Measurements from ENCODE around the gene ARHGAP42. TPM values are rescaled to one million over a fixed set of nuclear protein-coding genes. Genes with fewer than 3 reads are reported as not detected.
"Not testable (repeated sequence)": the region's sequence is repeated elsewhere in the genome, so short reads cannot be mapped to it uniquely, and the experiment has no call there.

Gene ARHGAP42
- total RNA-seq, 1 donor from 2014 or later, result not detected

DNA sequence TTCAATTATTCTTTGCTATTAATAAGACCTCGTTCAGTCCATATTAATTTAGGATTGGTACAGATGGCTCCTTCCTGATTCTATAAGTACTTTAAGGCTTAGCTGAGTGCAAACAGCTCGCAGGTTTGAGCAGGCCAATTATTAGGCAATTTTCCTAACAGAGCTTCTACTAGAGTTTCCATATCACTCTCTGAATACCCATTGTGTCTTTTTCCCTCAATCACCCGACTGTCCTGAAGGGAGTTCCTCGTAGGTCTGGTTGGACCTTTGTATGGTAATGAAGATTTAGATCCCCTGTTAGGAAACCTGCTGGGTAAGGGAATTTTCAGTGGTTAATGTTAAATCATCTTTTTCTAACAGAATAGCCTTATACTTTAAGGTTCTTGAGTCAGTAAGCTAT, 61.1 kb downstream of the ARHGAP42 start:
- Mint-ChIP-seq H3K9me3 (peaks cover 7% of the 10 kb centered on the region), H3K36me3 (ENCODE audit: low read depth) (no peaks in the 10 kb centered on the region), H3K27me3 (no peaks in the 10 kb centered on the region), H3K27ac (no peak overlapping the region), H3K4me1 (no peaks in the 10 kb centered on the region), H3K4me3 (no peak overlapping the region)
- DNase-seq, result no peak
- intact Hi-C loops (cut with micrococcal nuclease), result no loop called here

DNA sequence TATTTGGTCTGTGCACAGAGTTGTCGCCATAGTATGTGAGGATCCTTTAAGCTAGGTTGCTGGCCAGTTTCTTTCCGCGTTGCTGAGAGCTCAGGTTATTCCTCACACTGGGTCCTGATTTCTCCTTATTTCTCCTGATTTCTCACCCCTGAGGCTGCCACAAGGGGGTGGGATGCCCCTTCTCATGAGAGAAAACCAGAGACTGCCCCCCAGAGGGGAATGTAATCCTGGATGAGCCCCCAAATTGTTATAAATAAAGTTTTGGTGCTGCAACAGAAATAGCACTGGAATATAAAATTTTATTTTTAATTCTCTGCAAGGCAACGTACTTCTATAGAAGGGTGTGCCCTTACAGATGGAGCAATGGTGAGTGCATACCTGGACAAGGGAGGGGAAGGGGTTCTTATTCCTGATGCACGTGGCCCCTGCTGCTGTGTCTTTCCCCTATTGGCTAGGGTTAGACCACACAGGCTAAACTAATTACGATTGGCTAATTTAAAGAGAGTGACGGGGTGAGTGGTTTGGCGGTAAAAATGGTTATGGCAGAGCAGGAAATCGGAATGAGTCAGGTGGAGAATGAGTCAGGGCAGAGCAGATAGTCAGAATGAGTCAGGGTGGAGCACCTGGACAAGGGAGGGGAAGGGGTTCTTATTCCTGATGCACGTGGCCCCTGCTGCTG, 62.9 kb downstream of the ARHGAP42 start:
- H3K4me3 Mint-ChIP-seq; H3K27ac Mint-ChIP-seq; H3K36me3 Mint-ChIP-seq (ENCODE audit: low read depth); DNase-seq; intact Hi-C loops (cut with micrococcal nuclease); H3K4me1 Mint-ChIP-seq; H3K9me3 Mint-ChIP-seq; H3K27me3 Mint-ChIP-seq: not testable (repeated sequence)

DNA sequence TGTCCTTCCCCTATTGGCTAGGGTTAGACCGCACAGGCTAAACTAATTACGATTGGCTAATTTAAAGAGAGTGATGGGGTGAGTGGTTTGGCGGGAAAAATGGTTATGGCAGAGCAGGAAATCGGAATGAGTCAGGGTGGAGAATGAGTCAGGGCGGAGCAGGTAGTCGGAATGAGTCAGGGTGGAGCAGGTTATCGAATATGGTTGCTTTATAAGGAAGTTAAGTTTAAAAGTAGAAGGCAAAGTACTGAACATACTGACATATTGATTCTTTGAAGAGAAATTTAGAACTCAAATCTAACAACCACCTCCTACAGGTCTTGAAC, 63.4 kb downstream of the ARHGAP42 start:
- H3K4me1 Mint-ChIP-seq; DNase-seq; H3K27ac Mint-ChIP-seq; H3K9me3 Mint-ChIP-seq; H3K36me3 Mint-ChIP-seq (ENCODE audit: low read depth); H3K4me3 Mint-ChIP-seq; intact Hi-C loops (cut with micrococcal nuclease); H3K27me3 Mint-ChIP-seq: not testable (repeated sequence)

DNA sequence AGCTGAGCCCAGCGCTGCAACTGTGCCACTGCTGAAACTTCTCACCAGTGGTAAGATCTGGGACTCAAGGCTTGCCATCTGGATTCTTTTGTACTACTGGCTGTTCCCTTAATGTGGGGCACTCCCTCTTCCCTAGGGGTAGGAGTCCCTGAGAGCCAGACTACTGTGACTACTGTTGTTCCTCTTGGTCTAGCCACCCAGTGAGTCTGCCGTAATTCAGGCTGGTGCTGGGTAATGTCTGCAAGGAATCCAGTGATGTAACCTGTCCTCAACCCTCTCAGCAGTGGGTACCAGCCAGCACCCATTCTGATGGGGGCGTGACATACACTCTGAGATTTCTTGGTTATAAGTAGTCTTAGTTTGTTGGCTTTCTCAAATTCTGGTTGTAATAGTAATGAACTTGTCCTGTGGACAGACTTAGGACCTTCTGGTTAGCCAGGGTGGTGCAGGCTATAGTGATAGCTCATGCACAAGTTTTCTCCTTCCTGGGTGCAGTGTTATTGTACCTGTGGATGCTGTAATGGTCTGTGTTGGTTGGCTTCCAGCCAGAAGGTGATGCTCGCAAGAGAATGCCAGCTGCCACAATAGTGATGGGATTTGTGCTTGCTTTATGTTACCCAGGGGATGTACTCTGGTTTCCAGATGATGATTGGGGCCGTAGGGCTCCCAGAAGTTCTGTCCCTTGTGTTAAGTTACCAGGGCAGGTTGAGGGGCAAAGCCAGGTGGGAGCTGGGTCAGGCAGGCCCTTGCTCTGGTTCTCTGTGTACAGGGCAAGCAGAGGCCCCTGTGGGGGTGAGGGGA, 65.5 kb downstream of the ARHGAP42 start:
- H3K9me3 Mint-ChIP-seq, result peaks cover 7% of the 10 kb centered on the region
- H3K4me1 Mint-ChIP-seq, result no peaks in the 10 kb centered on the region
- H3K4me3 Mint-ChIP-seq, result no peak overlapping the region

DNA sequence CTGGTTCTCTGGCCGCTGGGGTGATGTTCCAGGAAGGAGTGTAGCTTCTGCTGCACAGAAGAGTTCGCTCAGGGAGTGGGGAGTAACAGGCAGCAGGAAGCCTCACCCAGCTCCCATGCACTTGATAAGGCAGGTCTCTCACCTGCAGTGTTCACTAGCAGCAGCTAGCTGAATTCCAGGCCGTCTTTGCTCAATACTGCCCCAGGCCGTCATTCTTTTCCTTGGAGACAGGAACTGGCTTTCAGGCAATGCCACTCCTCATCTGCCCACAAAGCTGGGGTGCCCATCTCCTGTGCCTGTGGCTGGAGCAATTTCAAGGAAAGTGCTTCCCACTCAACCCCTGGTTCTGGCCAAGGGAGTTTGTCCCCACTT, 66.1 kb downstream of the ARHGAP42 start:
- no peak overlapping the region for H3K27ac Mint-ChIP-seq
- H3K4me3 Mint-ChIP-seq, result no peak overlapping the region
- H3K36me3 Mint-ChIP-seq (ENCODE audit: low read depth), result no peaks in the 10 kb centered on the region
- peaks cover 7% of the 10 kb centered on the region for H3K9me3 Mint-ChIP-seq
- DNase-seq, result no peak
- H3K27me3 Mint-ChIP-seq, result no peaks in the 10 kb centered on the region
- no peaks in the 10 kb centered on the region for H3K4me1 Mint-ChIP-seq
- intact Hi-C loops (cut with micrococcal nuclease), result no loop called here

More for the DNA sequence above, 65.5 kb downstream of the ARHGAP42 start:
- no peaks in the 10 kb centered on the region for H3K36me3 Mint-ChIP-seq (ENCODE audit: low read depth)
- no peak for DNase-seq
- intact Hi-C loops (cut with micrococcal nuclease), result no loop called here
- H3K27me3 Mint-ChIP-seq, result no peaks in the 10 kb centered on the region
- no peak overlapping the region for H3K27ac Mint-ChIP-seq

DNA sequence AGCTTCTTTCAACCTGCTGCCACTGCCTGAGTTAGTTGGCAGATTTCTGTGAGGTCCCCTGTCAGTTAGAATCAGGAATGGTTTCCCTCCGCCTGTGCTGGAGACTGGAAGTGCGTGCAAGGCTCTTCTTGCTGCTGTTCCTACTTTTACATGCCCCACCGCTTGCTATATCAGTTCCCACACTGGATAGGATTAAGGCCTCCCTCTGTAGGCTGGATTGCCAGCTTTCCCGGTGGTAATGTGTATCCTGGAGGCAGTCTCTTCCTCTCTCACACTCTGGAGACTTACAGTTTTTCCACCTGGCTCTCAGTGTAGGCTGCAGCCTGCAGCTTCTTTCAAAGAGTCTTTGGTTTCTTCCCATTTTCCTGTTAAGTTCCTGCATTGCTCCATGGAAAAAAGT, 66.5 kb downstream of the ARHGAP42 start:
- intact Hi-C loops (cut with micrococcal nuclease), result no loop called here
- Mint-ChIP-seq H3K4me1 (no peaks in the 10 kb centered on the region), H3K36me3 (ENCODE audit: low read depth) (no peaks in the 10 kb centered on the region), H3K27ac (no peak overlapping the region), H3K27me3 (no peaks in the 10 kb centered on the region), H3K9me3 (peaks cover 7% of the 10 kb centered on the region), H3K4me3 (no peak overlapping the region)
- DNase-seq, result no peak

DNA sequence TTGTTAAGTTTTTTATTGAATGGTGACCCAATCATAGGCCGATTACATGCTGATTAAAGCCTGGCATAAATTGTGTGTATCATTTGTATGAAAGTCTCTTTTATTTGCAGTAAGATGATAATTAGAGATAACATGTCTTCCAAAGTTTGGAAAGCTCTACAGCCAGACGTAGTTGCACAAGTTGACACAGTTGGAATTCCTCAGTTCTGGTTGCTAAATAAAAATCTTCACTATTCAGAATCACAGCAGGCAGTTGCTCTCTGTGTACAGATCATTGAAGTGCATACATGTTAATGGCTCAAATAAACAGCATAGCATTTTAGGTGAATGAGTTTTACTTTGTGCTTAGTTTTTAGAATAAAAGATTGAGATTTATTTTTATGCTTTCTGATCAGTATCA, 69.5 kb downstream of the ARHGAP42 start:
- DNase-seq, result no peak
- intact Hi-C loops (cut with micrococcal nuclease), result no loop called here
- Mint-ChIP-seq H3K36me3 (ENCODE audit: low read depth) (no peaks in the 10 kb centered on the region), H3K27me3 (no peaks in the 10 kb centered on the region), H3K4me3 (no peak overlapping the region), H3K4me1 (no peaks in the 10 kb centered on the region), H3K27ac (no peak overlapping the region), H3K9me3 (no peaks in the 10 kb centered on the region)

DNA sequence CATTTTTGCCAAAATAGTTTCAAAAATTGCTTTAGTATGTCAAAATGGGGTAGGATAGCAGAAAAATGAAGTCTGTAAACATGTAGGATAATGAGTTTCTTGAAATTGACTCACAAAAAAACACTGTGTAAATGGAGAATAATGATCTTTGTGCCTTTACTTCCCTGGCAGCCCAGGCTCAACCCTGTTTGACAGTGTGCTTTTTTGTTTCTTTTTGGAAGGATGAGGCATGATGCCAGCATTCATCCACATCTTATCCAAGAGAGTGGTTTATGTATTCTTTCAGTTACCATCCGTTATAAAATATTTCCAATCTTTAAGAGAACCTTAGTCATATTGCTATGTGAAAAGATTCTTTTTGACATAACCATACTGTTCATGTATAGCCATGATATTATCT, 70.6 kb downstream of the ARHGAP42 start:
- Mint-ChIP-seq H3K9me3 (no peaks in the 10 kb centered on the region), H3K36me3 (ENCODE audit: low read depth) (no peaks in the 10 kb centered on the region), H3K4me3 (no peak overlapping the region), H3K27ac (no peak overlapping the region), H3K27me3 (no peaks in the 10 kb centered on the region), H3K4me1 (no peaks in the 10 kb centered on the region)
- intact Hi-C loops (cut with micrococcal nuclease), result no loop called here
- DNase-seq, result no peak

DNA sequence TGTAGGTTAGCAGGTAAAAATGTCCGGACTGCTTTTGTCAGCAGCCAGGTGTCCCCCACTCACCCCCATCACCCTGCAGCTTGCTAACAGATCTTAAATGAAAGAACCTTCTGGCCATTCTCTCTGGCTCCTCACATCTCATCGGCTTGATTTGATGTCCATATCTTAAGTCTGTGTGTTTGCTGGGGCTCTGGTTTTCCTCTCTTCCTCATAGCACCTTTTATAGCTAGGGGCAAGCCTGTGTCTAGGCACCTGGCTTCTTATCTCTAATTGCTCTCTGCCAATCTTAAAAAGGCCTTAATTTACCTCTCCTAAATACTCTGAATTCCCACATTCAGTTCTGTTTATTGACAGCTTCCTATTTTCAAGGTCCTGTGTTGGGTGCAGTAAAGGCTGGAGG, 72.0 kb downstream of the ARHGAP42 start:
- H3K36me3 Mint-ChIP-seq (ENCODE audit: low read depth), result no peaks in the 10 kb centered on the region
- intact Hi-C loops (cut with micrococcal nuclease), result no loop called here
- no peaks in the 10 kb centered on the region for H3K9me3 Mint-ChIP-seq

DNA sequence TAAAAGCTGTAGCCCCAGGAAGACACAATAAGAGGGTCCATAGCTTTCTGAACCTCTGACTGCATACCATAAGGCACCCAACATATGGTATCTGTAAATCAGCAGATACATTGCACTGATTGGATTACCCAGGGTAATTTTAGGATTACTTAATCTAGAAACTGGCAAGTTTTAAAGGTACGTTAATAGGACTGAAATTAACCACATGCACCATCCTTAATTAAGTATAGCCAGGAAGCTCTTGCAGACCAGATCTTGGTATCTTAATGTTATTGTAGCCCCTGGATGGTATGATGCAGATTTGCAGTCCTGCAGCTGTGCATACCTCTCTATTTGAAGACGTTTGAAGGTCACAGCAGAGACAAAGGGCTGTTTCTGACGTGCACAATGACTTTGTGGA, 72.8 kb downstream of the ARHGAP42 start:
- H3K9me3 Mint-ChIP-seq, result no peaks in the 10 kb centered on the region
- no peak for DNase-seq
- H3K4me3 Mint-ChIP-seq, result no peak overlapping the region
- H3K27me3 Mint-ChIP-seq, result no peaks in the 10 kb centered on the region
- H3K27ac Mint-ChIP-seq, result no peak overlapping the region
- intact Hi-C loops (cut with micrococcal nuclease), result no loop called here
- no peaks in the 10 kb centered on the region for H3K36me3 Mint-ChIP-seq (ENCODE audit: low read depth)
- H3K4me1 Mint-ChIP-seq, result no peaks in the 10 kb centered on the region

More for the DNA sequence above, 72.0 kb downstream of the ARHGAP42 start:
- Mint-ChIP-seq H3K27me3 (no peaks in the 10 kb centered on the region), H3K27ac (no peak overlapping the region), H3K4me1 (no peaks in the 10 kb centered on the region), H3K4me3 (no peak overlapping the region)
- no peak for DNase-seq

DNA sequence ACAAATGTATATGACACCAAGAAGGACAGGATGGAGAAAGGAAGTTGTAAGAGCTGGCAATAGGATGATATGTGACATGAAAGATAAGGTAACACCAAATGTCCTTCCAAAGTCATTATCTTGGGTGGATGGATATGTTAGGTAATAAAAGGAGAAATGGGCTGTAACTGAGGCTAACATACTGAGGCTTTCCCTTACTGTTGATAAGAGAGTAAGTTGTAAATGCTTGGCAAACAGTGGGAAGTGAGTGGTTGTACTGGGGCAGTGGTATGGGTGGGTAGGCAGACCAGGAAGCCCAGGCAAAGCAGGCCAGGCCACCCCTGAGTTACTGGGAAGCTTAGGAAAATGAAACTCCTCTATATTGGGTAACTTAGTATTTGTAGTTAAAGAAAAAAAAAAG, 73.7 kb downstream of the ARHGAP42 start:
- DNase-seq, result no peak
- Mint-ChIP-seq H3K36me3 (ENCODE audit: low read depth) (no peaks in the 10 kb centered on the region), H3K27ac (no peak overlapping the region), H3K27me3 (no peaks in the 10 kb centered on the region), H3K4me3 (no peak overlapping the region), H3K4me1 (no peaks in the 10 kb centered on the region), H3K9me3 (no peaks in the 10 kb centered on the region)
- intact Hi-C loops (cut with micrococcal nuclease), result no loop called here

DNA sequence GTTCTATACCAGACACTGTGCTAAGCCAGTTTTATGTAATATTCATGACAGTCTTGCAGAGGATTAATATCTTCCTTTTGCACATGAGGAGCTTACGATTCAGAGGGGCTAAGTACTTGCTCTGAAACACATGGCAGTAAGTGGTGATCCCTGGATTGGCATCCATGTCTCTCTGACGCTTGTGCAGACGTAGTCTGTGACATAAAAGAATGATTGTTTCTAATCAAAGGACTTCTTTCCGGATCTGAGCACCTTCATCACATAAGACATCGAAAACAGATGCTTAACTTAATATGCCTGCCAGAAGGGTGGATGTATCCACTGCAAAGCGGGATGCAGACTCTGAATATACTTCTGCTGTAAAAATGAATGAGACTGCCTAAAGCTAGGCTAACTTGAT, 74.8 kb downstream of the ARHGAP42 start:
- Mint-ChIP-seq H3K4me3 (no peak overlapping the region), H3K27me3 (no peaks in the 10 kb centered on the region), H3K36me3 (ENCODE audit: low read depth) (no peaks in the 10 kb centered on the region), H3K9me3 (no peaks in the 10 kb centered on the region), H3K27ac (no peak overlapping the region), H3K4me1 (no peaks in the 10 kb centered on the region)
- no peak for DNase-seq
- intact Hi-C loops (cut with micrococcal nuclease), result no loop called here

DNA sequence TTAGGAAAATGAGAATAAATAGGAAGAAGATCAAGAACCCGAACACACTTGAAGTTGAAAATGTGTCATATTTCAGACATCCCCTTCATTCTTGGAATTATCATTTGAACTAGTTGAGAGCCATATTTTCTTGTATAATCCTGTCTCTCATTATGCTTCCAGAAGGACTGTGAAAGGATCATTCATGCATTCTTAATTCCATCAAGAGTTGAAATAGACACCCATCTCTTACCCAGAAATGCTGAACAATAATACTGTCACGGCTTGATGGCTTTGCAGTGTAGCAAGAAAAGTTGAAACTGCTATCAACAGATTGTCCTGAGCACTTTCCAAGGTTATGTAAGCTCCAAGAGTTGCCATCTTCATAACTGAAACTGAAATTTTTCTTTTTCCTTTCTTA, 79.7 kb downstream of the ARHGAP42 start:
- Mint-ChIP-seq H3K36me3 (ENCODE audit: low read depth) (no peaks in the 10 kb centered on the region), H3K4me3 (no peak overlapping the region)
- intact Hi-C loops (cut with micrococcal nuclease), result no loop called here

DNA sequence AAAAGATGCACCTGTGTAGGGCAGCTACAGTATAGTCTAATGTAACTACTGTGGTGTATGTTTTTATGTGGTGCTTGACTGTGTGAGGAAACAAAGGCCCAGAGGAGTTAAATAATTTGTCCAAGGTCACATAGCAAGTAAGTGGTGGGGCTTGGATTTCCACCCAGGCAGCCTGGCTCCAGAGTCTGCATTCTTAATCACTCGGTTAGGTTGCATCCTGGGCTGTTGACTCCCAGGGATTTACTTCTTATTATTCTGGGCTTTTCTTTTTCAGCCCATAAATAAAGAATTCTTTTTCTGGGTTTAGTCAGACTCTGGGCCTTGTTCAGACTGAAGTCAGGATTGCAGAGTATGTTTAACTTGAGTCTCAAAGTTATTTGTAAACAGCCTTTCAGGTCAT, 82.1 kb downstream of the ARHGAP42 start:
- no peaks in the 10 kb centered on the region for H3K27me3 Mint-ChIP-seq
- no peaks in the 10 kb centered on the region for H3K9me3 Mint-ChIP-seq
- no peak for DNase-seq
- no peaks in the 10 kb centered on the region for H3K4me1 Mint-ChIP-seq
- H3K36me3 Mint-ChIP-seq (ENCODE audit: low read depth), result no peaks in the 10 kb centered on the region
- no peak overlapping the region for H3K4me3 Mint-ChIP-seq
- no peak overlapping the region for H3K27ac Mint-ChIP-seq
- intact Hi-C loops (cut with micrococcal nuclease), result no loop called here

More for the DNA sequence above, 79.7 kb downstream of the ARHGAP42 start:
- DNase-seq, result no peak
- Mint-ChIP-seq H3K27me3 (no peaks in the 10 kb centered on the region), H3K27ac (no peak overlapping the region), H3K9me3 (no peaks in the 10 kb centered on the region), H3K4me1 (no peaks in the 10 kb centered on the region)

DNA sequence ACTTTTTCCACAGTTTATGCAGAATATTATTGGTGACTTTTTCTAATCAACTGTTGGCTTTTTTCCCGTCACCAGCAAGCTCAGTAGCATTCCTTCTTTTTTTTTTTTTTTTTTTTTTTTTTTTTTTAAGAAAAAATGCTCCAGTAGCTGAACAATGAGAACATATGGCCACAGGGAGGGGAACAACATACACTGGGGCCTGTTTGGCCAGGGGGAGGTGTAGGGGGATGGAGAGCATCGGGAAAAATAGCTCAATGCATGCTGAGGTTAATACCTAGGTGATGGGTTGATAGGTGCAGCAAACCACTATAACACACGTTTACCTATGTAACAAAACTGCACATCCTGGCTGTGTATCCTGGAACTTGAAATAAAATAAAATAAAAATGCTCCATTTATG, 82.5 kb downstream of the ARHGAP42 start:
- intact Hi-C loops (cut with micrococcal nuclease), result no loop called here
- H3K36me3 Mint-ChIP-seq (ENCODE audit: low read depth), result no peaks in the 10 kb centered on the region
- H3K27me3 Mint-ChIP-seq, result no peaks in the 10 kb centered on the region
- H3K27ac Mint-ChIP-seq, result no peak overlapping the region
- H3K4me3 Mint-ChIP-seq, result no peak overlapping the region
- no peaks in the 10 kb centered on the region for H3K9me3 Mint-ChIP-seq
- no peaks in the 10 kb centered on the region for H3K4me1 Mint-ChIP-seq
- DNase-seq, result no peak
